ENCODE measurements around the gene SPOPL.

DNA sequence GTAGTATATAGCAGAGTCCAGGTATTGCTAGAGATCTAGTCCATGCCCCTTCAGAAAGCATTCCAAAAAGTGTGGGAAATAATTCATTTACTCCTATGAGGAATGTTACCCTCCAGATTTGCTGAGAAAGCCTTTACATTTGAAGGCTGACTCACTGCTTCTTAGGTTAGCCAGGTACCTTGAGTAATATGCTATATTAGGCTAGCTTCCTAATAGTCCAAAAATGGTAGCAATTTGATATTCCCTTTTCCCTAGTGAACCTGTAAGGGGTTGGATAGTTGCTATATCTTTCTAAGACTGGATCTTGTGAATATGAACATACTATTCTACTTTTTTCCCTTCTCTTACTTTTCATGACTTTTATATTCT lies 63.6 kb downstream of the SPOPL start:
- TF ChIP-seq, protein P1, sequence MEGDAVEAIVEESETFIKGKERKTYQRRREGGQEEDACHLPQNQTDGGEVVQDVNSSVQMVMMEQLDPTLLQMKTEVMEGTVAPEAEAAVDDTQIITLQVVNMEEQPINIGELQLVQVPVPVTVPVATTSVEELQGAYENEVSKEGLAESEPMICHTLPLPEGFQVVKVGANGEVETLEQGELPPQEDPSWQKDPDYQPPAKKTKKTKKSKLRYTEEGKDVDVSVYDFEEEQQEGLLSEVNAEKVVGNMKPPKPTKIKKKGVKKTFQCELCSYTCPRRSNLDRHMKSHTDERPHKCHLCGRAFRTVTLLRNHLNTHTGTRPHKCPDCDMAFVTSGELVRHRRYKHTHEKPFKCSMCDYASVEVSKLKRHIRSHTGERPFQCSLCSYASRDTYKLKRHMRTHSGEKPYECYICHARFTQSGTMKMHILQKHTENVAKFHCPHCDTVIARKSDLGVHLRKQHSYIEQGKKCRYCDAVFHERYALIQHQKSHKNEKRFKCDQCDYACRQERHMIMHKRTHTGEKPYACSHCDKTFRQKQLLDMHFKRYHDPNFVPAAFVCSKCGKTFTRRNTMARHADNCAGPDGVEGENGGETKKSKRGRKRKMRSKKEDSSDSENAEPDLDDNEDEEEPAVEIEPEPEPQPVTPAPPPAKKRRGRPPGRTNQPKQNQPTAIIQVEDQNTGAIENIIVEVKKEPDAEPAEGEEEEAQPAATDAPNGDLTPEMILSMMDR (tag by site-specific recombination; IDR thresholded peaks at IDR 0.05): no peak
- TF ChIP-seq ZNF549 (tag by site-specific recombination; IDR thresholded peaks at IDR 0.05) (no peak), YY1 (tag by site-specific recombination; IDR thresholded peaks at IDR 0.05) (no peak), SETDB1 (IDR thresholded peaks at IDR 0.05; ENCODE audit: insufficient read length, low read length) (no peak)
- TF ChIP-seq, protein P2, sequence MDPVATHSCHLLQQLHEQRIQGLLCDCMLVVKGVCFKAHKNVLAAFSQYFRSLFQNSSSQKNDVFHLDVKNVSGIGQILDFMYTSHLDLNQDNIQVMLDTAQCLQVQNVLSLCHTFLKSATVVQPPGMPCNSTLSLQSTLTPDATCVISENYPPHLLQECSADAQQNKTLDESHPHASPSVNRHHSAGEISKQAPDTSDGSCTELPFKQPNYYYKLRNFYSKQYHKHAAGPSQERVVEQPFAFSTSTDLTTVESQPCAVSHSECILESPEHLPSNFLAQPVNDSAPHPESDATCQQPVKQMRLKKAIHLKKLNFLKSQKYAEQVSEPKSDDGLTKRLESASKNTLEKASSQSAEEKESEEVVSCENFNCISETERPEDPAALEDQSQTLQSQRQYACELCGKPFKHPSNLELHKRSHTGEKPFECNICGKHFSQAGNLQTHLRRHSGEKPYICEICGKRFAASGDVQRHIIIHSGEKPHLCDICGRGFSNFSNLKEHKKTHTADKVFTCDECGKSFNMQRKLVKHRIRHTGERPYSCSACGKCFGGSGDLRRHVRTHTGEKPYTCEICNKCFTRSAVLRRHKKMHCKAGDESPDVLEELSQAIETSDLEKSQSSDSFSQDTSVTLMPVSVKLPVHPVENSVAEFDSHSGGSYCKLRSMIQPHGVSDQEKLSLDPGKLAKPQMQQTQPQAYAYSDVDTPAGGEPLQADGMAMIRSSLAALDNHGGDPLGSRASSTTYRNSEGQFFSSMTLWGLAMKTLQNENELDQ (tag by site-specific recombination; IDR thresholded peaks at IDR 0.05; ENCODE audit: low read depth): no peak
